ENCODE measurements around the gene SLC39A11.

DNA sequence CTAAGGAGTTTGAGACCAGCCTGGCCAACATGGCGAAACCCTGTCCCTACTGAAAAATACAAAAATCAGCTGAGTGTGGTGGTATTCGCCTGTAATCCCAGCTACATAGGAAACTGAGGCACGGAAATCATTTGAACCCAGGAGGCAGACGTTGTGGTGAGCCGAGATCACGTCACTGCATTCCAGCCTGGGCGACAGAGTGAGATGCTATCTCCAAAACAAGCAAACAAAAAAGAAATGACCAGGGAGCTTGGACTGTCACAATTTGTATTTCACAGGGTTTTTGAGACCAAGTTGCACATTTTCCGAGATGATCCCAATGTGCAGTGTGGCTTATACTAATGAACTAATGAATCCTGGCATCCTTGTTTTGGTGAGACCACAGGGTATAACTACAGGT is 156.5 kb downstream of the SLC39A11 start:
- TF ChIP-seq, protein P1, sequence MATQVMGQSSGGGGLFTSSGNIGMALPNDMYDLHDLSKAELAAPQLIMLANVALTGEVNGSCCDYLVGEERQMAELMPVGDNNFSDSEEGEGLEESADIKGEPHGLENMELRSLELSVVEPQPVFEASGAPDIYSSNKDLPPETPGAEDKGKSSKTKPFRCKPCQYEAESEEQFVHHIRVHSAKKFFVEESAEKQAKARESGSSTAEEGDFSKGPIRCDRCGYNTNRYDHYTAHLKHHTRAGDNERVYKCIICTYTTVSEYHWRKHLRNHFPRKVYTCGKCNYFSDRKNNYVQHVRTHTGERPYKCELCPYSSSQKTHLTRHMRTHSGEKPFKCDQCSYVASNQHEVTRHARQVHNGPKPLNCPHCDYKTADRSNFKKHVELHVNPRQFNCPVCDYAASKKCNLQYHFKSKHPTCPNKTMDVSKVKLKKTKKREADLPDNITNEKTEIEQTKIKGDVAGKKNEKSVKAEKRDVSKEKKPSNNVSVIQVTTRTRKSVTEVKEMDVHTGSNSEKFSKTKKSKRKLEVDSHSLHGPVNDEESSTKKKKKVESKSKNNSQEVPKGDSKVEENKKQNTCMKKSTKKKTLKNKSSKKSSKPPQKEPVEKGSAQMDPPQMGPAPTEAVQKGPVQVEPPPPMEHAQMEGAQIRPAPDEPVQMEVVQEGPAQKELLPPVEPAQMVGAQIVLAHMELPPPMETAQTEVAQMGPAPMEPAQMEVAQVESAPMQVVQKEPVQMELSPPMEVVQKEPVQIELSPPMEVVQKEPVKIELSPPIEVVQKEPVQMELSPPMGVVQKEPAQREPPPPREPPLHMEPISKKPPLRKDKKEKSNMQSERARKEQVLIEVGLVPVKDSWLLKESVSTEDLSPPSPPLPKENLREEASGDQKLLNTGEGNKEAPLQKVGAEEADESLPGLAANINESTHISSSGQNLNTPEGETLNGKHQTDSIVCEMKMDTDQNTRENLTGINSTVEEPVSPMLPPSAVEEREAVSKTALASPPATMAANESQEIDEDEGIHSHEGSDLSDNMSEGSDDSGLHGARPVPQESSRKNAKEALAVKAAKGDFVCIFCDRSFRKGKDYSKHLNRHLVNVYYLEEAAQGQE (IDR thresholded peaks at IDR 0.05; ENCODE audit: low read depth) = no peak
- no peak for TF ChIP-seq NFIC (IDR thresholded peaks at IDR 0.05)
- TF ChIP-seq, protein P2, sequence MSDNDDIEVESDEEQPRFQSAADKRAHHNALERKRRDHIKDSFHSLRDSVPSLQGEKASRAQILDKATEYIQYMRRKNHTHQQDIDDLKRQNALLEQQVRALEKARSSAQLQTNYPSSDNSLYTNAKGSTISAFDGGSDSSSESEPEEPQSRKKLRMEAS (IDR thresholded peaks at IDR 0.05) = no peak
